GM23338 (cell line): Measurements from ENCODE around the gene HSDL2.

Experiments
- CREB1 ChIP-seq: fragments of 250-450 bp; sonication (Bioruptor Pico); IDR thresholded peaks from 2 replicates; pipeline ENCODE4 v1.5.0; 2020; ENCODE audit warnings: low read depth, mild to moderate bottlenecking, moderate library complexity
- EZH2 ChIP-seq: fragments of 200-600 bp; sonication (generic); IDR thresholded peaks from one replicate; pipeline ENCODE4 v1.8.0; 2017; ENCODE audit warnings: antibody characterized with exemption, mild to moderate bottlenecking, low read depth; ENCODE audit not compliant: unreplicated experiment
- EZH2phosphoT487 ChIP-seq: fragments of 200-600 bp; sonication (generic); IDR thresholded peaks from one replicate; pipeline ENCODE4 v1.8.1; 2018; ENCODE audit warnings: antibody characterized with exemption; ENCODE audit not compliant: unreplicated experiment
- JUNB ChIP-seq: IDR thresholded peaks from one replicate; pipeline ENCODE4 v1.6.1; 2016; ENCODE audit warnings: antibody characterized with exemption; ENCODE audit not compliant: unreplicated experiment
- POLR2AphosphoS5 ChIP-seq: IDR thresholded peaks from 2 replicates; pipeline ENCODE4 v1.6.1; 2016; ENCODE audit warnings: antibody characterized with exemption, low read depth
- REST ChIP-seq: IDR thresholded peaks from one replicate; pipeline ENCODE4 v1.6.1; 2018; ENCODE audit warnings: antibody characterized with exemption; ENCODE audit not compliant: unreplicated experiment
- STAT1 ChIP-seq: IDR thresholded peaks from one replicate; pipeline ENCODE4 v1.6.1; 2016; ENCODE audit warnings: antibody characterized with exemption; ENCODE audit not compliant: unreplicated experiment
- ZNF114 ChIP-seq: fragments of 250-450 bp; sonication (Bioruptor Pico); IDR thresholded peaks from 2 replicates; pipeline ENCODE4 v1.5.0; 2020; ENCODE audit warnings: mild to moderate bottlenecking, moderate library complexity
- ZNF331 ChIP-seq: fragments of 250-450 bp; sonication (Bioruptor Pico); IDR thresholded peaks from 2 replicates; pipeline ENCODE4 v1.5.0; 2020; ENCODE audit warnings: low read depth, mild to moderate bottlenecking, moderate library complexity
- TF ChIP-seq, protein P1 (sequence below), 2 experiments: fragments of 200-600 bp in 1 of 2; sonication (generic) in 1 of 2; conservative IDR thresholded peaks; 2 replicates each; pipeline versions ENCODE4 v1.5.1 to v1.6.1; 2016 to 2017; ENCODE audit warnings: antibody characterized with exemption in 2 of 2, low read depth in 2 of 2, mild to moderate bottlenecking in 2 of 2, moderate library complexity in 1 of 2
- TF ChIP-seq, protein P2 (sequence below): fragments of 250-450 bp; sonication (Bioruptor Pico); IDR thresholded peaks from 2 replicates; pipeline ENCODE4 v1.5.0; 2020; ENCODE audit warnings: mild to moderate bottlenecking, moderate library complexity

- TF ChIP-seq, protein P1, sequence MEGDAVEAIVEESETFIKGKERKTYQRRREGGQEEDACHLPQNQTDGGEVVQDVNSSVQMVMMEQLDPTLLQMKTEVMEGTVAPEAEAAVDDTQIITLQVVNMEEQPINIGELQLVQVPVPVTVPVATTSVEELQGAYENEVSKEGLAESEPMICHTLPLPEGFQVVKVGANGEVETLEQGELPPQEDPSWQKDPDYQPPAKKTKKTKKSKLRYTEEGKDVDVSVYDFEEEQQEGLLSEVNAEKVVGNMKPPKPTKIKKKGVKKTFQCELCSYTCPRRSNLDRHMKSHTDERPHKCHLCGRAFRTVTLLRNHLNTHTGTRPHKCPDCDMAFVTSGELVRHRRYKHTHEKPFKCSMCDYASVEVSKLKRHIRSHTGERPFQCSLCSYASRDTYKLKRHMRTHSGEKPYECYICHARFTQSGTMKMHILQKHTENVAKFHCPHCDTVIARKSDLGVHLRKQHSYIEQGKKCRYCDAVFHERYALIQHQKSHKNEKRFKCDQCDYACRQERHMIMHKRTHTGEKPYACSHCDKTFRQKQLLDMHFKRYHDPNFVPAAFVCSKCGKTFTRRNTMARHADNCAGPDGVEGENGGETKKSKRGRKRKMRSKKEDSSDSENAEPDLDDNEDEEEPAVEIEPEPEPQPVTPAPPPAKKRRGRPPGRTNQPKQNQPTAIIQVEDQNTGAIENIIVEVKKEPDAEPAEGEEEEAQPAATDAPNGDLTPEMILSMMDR (conservative IDR thresholded peaks at IDR 0.05; ENCODE audit: low read depth in 2 of 2): no peak
- no peak for TF ChIP-seq REST
- no peak for TF ChIP-seq POLR2AphosphoS5
- no peak for TF ChIP-seq EZH2phosphoT487
- TF ChIP-seq ZNF114 (CRISPR knock-in tag): no peak
- no peak for TF ChIP-seq EZH2
- no peak for TF ChIP-seq STAT1
- TF ChIP-seq ZNF331 (CRISPR knock-in tag): no peak
- TF ChIP-seq JUNB: no peak
- no peak for TF ChIP-seq CREB1 (CRISPR knock-in tag)
- TF ChIP-seq, protein P2, sequence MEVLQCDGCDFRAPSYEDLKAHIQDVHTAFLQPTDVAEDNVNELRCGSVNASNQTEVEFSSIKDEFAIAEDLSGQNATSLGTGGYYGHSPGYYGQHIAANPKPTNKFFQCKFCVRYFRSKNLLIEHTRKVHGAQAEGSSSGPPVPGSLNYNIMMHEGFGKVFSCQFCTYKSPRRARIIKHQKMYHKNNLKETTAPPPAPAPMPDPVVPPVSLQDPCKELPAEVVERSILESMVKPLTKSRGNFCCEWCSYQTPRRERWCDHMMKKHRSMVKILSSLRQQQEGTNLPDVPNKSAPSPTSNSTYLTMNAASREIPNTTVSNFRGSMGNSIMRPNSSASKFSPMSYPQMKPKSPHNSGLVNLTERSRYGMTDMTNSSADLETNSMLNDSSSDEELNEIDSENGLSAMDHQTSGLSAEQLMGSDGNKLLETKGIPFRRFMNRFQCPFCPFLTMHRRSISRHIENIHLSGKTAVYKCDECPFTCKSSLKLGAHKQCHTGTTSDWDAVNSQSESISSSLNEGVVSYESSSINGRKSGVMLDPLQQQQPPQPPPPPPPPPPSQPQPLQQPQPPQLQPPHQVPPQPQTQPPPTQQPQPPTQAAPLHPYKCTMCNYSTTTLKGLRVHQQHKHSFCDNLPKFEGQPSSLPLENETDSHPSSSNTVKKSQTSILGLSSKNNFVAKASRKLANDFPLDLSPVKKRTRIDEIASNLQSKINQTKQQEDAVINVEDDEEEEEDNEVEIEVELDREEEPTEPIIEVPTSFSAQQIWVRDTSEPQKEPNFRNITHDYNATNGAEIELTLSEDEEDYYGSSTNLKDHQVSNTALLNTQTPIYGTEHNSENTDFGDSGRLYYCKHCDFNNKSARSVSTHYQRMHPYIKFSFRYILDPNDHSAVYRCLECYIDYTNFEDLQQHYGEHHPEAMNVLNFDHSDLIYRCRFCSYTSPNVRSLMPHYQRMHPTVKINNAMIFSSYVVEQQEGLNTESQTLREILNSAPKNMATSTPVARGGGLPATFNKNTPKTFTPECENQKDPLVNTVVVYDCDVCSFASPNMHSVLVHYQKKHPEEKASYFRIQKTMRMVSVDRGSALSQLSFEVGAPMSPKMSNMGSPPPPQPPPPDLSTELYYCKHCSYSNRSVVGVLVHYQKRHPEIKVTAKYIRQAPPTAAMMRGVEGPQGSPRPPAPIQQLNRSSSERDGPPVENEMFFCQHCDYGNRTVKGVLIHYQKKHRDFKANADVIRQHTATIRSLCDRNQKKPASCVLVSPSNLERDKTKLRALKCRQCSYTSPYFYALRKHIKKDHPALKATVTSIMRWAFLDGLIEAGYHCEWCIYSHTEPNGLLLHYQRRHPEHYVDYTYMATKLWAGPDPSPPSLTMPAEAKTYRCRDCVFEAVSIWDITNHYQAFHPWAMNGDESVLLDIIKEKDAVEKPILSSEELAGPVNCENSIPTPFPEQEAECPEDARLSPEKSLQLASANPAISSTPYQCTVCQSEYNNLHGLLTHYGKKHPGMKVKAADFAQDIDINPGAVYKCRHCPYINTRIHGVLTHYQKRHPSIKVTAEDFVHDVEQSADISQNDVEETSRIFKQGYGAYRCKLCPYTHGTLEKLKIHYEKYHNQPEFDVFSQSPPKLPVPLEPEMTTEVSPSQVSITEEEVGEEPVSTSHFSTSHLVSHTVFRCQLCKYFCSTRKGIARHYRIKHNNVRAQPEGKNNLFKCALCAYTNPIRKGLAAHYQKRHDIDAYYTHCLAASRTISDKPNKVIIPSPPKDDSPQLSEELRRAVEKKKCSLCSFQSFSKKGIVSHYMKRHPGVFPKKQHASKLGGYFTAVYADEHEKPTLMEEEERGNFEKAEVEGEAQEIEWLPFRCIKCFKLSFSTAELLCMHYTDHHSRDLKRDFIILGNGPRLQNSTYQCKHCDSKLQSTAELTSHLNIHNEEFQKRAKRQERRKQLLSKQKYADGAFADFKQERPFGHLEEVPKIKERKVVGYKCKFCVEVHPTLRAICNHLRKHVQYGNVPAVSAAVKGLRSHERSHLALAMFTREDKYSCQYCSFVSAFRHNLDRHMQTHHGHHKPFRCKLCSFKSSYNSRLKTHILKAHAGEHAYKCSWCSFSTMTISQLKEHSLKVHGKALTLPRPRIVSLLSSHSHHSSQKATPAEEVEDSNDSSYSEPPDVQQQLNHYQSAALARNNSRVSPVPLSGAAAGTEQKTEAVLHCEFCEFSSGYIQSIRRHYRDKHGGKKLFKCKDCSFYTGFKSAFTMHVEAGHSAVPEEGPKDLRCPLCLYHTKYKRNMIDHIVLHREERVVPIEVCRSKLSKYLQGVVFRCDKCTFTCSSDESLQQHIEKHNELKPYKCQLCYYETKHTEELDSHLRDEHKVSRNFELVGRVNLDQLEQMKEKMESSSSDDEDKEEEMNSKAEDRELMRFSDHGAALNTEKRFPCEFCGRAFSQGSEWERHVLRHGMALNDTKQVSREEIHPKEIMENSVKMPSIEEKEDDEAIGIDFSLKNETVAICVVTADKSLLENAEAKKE (CRISPR knock-in tag): no peak
Measured at GRCh38 chr9:112489876-112490666, 110.2 kb downstream of the HSDL2 start.
